HepG2 (cell line): ENCODE results near the gene C2. TPM values are rescaled to one million over a fixed set of nuclear protein-coding genes. Genes with fewer than 3 reads are reported as not detected.

Source experiments
- AGO2 ChIP-seq: fragments of 200-400 bp; formaldehyde crosslinking; optimal IDR thresholded peaks from 2 replicates; pipeline ENCODE3; 2017; ENCODE audit warnings: mild to moderate bottlenecking, low read depth, low read length, moderate library complexity
- ARNTL ChIP-seq: sonication (generic); formaldehyde crosslinking; IDR thresholded peaks from 2 replicates; pipeline ENCODE4 v1.4.0; 2020; ENCODE audit warnings: mild to moderate bottlenecking, missing genetic modification reagents
- HBP1 ChIP-seq: IDR thresholded peaks from 2 replicates; pipeline ENCODE4 v1.6.1; 2016; ENCODE audit warnings: low read depth, control low read depth
- KDM3A ChIP-seq: IDR thresholded peaks from 2 replicates; pipeline ENCODE4 v1.6.1; 2018; ENCODE audit warnings: low read depth, missing compliant biosample characterization
- MXD4 ChIP-seq: IDR thresholded peaks from 2 replicates; pipeline ENCODE4 v1.6.1; 2016; ENCODE audit warnings: mild to moderate bottlenecking, missing biosample characterization, missing genetic modification reagents
- PAF1 ChIP-seq: IDR thresholded peaks from 2 replicates; pipeline ENCODE4 v1.6.1; 2016; ENCODE audit warnings: missing genetic modification reagents, missing compliant biosample characterization
- PCBP2 ChIP-seq: fragments of 200-400 bp; formaldehyde crosslinking; optimal IDR thresholded peaks from 2 replicates; pipeline ENCODE3; 2018; ENCODE audit warnings: low read length, low read depth; ENCODE audit not compliant: poor library complexity, severe bottlenecking
- RAD21 ChIP-seq: fragments of 450-650 bp; formaldehyde crosslinking; IDR thresholded peaks from 2 replicates; pipeline ENCODE4 v1.5.0; 2020; ENCODE audit warnings: mild to moderate bottlenecking
- UBTF ChIP-seq: sonication (generic); formaldehyde crosslinking; IDR thresholded peaks from 2 replicates; pipeline ENCODE4 v1.4.0; 2020; ENCODE audit warnings: mild to moderate bottlenecking, missing genetic modification reagents
- ZBTB39 ChIP-seq: sonication (generic); formaldehyde crosslinking; IDR thresholded peaks from 2 replicates; pipeline ENCODE4 v1.5.0; 2020; ENCODE audit warnings: missing genetic modification reagents
- ZFP36L1 ChIP-seq: sonication (generic); formaldehyde crosslinking; IDR thresholded peaks from 2 replicates; pipeline ENCODE4 v1.8.0; 2022; ENCODE audit warnings: mild to moderate bottlenecking, missing genetic modification reagents, moderate library complexity
- ZFP37 ChIP-seq: sonication (generic); formaldehyde crosslinking; IDR thresholded peaks from 2 replicates; pipeline ENCODE4 v1.4.0; 2020; ENCODE audit warnings: missing genetic modification reagents, borderline replicate concordance
- ZFP90 ChIP-seq: sonication (generic); formaldehyde crosslinking; IDR thresholded peaks from 2 replicates; pipeline ENCODE4 v1.8.0; 2022; ENCODE audit warnings: missing genetic modification reagents, mild to moderate bottlenecking, inconsistent platforms, borderline replicate concordance
- ZNF329 ChIP-seq: sonication (generic); formaldehyde crosslinking; IDR thresholded peaks from 2 replicates; pipeline ENCODE4 v1.9.0; 2021; ENCODE audit warnings: low read depth, mild to moderate bottlenecking, missing genetic modification reagents
- ZNF367 ChIP-seq: sonication (generic); formaldehyde crosslinking; IDR thresholded peaks from 2 replicates; pipeline ENCODE4 v1.4.0; 2020; ENCODE audit warnings: missing genetic modification reagents, borderline replicate concordance
- ZNF451 ChIP-seq: sonication (generic); formaldehyde crosslinking; IDR thresholded peaks from 2 replicates; pipeline ENCODE4 v1.5.0; 2020; ENCODE audit warnings: mild to moderate bottlenecking, missing genetic modification reagents
- ZNF644 ChIP-seq: IDR thresholded peaks from 2 replicates; pipeline ENCODE4 v1.6.1; 2016; ENCODE audit warnings: low read depth
- polyA plus RNA-seq, 8 experiments: library from polyadenylated mRNA; depleted of rRNA in 3 of 8; stranded (reverse) in 7 of 8; unstranded in 1 of 8; fragments of >200 nt; fragmentation: Illumina TruSeq in 4 of 8; extraction: Trizol in 4 of 8; gene quantifications; 2 replicates each; pipeline versions ENCODE4 v1.2.1 to v1.2.3, GENCODE V29; 2011 to 2016; ENCODE audit warnings: low read depth in 4 of 8, missing spikeins in 1 of 8, mixed read lengths in 1 of 8; ENCODE audit not compliant: insufficient read depth in 1 of 8
- total RNA-seq, 5 experiments: library from RNA; depleted of rRNA; stranded (reverse); fragments of >200 nt; fragmentation: Illumina TruSeq; extraction: Trizol; gene quantifications; 2 replicates each; pipeline ENCODE4 v1.2.3, GENCODE V29; 2016; ENCODE audit warnings: low read depth in 1 of 5
- TF ChIP-seq, protein P1 (sequence below): sonication (generic); formaldehyde crosslinking; IDR thresholded peaks from 2 replicates; pipeline ENCODE4 v1.5.0; 2020; ENCODE audit warnings: missing genetic modification reagents
- TF ChIP-seq, protein P2 (sequence below): IDR thresholded peaks from 2 replicates; pipeline ENCODE4 v1.6.1; 2016

C2 gene
- total and polyA plus RNA-seq, 2 of the 13 experiments (the other 11 are each of a cell fraction or from before 2014, with no cell fraction given), result 165 to 307 TPM

DNA sequence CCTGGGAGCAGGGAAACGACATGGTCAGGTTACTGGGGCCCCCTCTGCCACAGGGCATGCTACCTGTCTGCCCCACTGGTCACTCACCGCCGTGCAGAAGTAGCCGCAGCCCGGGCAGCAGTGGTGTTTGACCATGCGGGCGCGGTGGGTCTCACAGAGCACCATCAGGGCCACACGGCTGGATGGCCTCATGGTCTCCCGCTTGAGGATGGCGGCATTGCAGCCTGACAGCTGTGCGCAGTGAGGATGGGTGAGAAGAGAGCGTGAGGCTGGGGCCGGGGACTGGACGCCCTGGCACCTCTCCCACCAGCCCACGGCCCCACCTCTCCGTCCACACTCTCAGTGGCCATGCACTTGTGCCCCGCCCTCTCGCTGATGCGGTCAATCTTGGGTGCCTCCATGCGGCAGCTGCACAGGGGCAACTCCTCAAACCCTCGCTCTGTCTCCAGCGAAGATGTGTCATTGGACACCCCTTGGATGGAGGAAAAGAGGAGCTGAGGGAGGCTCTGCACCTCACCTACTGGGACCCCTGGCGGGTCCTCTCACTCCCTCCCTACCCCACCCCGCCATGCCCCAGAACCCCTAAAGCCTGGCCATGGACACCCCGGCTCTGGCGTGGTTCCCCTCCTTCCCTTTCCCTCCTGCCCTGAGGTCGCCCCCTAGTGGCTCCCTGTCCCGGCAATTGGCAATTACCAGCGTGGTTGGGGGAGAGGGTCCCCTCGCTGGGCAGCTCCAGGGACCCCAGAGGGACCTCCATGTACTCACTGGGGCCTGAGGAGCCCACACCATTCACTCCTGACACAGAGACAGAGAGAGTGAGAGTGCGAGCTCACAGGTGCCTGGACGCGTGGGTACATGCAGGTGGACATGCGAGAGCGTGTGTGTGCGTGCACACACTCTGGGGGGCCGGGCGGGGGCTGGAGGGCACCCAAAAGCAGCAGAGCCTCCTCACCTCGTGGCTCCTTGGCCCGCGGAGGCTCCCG, 39.0 kb upstream of the C2 start (continued):
- TF ChIP-seq, protein P1, sequence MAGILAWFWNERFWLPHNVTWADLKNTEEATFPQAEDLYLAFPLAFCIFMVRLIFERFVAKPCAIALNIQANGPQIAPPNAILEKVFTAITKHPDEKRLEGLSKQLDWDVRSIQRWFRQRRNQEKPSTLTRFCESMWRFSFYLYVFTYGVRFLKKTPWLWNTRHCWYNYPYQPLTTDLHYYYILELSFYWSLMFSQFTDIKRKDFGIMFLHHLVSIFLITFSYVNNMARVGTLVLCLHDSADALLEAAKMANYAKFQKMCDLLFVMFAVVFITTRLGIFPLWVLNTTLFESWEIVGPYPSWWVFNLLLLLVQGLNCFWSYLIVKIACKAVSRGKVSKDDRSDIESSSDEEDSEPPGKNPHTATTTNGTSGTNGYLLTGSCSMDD, result no peak
- TF ChIP-seq ZNF367 (CRISPR knock-in tag), result no peak
- peak; percentile 79 for TF ChIP-seq RAD21 (CRISPR knock-in tag)
- no peak for TF ChIP-seq ZNF644 (CRISPR knock-in tag)
- TF ChIP-seq ZNF451 (CRISPR knock-in tag), result 0 out of 2 replicates have a peak, but pooled peaks have one; percentile 26
- TF ChIP-seq, protein P2, sequence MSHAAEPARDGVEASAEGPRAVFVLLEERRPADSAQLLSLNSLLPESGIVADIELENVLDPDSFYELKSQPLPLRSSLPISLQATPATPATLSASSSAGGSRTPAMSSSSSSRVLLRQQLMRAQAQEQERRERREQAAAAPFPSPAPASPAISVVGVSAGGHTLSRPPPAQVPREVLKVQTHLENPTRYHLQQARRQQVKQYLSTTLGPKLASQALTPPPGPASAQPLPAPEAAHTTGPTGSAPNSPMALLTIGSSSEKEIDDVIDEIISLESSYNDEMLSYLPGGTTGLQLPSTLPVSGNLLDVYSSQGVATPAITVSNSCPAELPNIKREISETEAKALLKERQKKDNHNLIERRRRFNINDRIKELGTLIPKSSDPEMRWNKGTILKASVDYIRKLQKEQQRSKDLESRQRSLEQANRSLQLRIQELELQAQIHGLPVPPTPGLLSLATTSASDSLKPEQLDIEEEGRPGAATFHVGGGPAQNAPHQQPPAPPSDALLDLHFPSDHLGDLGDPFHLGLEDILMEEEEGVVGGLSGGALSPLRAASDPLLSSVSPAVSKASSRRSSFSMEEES (CRISPR knock-in tag), result no peak
- peak; percentile 58 for TF ChIP-seq AGO2
- no peak for TF ChIP-seq ZFP37 (CRISPR knock-in tag)
- TF ChIP-seq HBP1 (CRISPR knock-in tag), result no peak
- TF ChIP-seq ZNF329, result no peak
- no peak for TF ChIP-seq MXD4
- TF ChIP-seq ZBTB39, result no peak
- TF ChIP-seq ARNTL, result no peak
- TF ChIP-seq UBTF (CRISPR knock-in tag), result no peak
- no peak for TF ChIP-seq PCBP2
- peak; percentile 72; the same call in 1 of the 2 replicates for TF ChIP-seq KDM3A
- no peak for TF ChIP-seq PAF1
- TF ChIP-seq ZFP36L1, result no peak
- TF ChIP-seq ZFP90 (CRISPR knock-in tag), result no peak
